NOMO-1 treated with DMSO at 0.1 percent for 48 hours (cell line): ENCODE data around the gene FERMT3.

Experiments
- DNase-seq: peaks from one replicate; lab custom pipeline; 2025; ENCODE audit not compliant: unreplicated experiment; lab: John Stamatoyannopoulos, UW

FERMT3 gene

DNA sequence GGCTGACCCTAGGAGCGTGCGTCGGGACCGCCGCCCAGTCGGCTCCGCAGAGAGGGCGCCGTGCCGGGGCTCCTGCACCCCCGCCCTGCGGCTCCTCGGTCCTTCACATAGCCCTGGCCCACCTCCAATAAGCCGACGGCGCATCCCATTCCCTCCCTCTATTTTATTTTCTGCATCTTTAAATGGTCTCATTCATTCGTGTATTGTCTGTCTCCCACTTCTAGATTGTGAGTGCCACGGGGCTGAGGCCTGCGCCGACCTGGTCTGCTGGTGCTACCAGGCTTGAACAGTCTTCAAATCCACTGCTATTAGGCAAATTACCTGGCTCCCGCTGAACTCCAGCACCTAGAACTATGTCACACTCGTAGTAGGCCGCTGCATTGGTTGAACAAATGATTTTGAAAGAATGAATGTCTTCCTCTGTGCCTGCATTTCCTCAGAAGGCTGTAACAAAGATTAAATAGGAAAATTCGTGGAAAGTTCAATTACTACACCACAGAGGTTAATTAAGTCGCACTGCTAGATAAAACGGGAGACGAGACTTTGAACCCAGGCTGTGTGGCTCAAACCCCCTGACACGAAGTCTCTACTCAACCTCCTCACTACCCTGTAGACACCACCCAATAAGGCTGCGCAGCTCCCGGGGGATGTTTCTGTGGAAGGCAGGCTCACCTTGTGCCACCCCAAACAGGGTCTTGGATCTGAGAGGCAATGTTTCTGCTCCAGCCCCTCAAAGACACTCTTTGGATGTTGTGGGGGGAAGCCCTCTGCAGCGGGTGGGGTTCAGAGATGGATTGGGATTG is 41.4 kb downstream of the FERMT3 start:
- DNase-seq = no peak

DNA sequence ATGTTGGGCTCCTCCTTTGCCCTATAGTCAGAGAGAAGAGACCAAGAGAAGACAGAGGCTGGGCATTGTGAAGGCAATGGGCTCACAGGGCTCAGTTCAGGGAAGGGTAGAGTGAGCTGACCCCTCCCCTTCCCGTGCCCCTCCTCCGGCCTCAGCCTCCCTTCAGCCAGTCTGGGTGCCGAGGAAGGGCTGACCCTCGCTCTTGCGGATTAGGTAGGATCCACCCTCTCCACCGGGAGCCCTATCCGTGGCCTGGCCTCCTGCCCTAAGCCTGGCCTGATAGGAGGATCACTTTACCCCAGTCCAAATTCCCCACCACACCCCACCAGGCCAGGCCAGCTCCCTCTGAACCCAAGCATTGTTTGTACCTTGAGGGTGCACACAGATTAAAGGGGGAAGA is 42.1 kb downstream of the FERMT3 start:
- DNase-seq = no peak

DNA sequence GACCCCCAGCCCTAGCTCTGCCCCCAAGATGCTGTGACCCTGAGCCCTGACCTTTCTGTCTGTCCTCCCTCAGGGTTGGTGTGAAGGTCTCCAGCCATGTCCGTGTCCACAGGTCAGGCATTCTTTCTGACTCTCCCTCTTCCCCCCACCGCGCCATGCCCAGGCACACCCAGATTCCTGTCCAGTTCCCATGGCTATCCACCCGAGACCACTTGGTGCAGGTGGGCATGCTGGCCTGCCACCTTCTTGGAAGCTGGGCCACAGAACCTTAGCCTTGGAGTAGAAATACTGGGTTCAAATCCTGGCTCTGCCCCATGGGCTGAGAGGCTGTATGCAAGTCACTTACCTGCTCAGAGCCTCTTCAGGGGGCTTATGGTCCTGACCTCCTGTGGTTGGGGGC is 42.5 kb downstream of the FERMT3 start:
- DNase-seq = no peak

DNA sequence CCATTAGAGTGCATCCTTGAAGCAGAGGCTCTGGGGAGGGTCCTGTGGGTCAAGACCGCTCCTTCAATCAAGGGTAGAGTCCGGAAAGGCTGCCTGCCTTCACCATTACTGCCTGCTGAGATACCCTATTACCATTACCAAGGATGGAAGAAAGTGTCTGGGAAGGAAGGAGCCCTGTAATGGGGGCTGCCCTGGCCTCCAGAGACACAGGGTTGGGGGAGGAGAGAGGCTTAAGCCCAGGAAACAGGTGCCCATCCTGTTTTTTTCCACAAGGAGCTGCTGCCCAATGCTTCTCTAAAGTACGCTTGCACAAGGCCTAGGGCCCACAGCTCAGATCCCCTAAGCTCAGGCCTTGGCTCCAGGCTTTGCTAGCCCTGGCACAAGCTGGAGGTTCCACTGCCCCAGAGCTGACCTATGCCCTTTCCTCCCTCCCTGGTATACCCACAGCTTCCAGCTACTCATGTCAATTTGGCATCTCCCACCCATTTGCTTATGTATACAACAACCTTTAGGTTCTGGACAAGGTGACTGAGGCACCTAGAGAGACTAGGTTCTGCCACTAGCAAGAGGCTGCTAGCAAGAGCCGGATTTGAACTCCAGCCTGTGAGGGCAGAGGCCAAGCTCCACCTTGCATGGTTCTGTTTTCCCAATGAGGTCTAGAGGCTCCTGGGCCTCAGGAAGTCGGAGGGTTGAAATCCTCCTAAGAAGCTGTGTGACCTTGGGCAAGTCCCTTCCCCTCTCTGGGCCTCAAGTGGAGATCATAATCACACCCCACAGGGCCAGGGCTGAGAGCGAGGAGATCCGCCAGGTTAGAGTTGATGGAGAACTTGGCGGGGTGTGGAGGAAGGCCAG is 43.3 kb downstream of the FERMT3 start:
- no peak for DNase-seq

DNA sequence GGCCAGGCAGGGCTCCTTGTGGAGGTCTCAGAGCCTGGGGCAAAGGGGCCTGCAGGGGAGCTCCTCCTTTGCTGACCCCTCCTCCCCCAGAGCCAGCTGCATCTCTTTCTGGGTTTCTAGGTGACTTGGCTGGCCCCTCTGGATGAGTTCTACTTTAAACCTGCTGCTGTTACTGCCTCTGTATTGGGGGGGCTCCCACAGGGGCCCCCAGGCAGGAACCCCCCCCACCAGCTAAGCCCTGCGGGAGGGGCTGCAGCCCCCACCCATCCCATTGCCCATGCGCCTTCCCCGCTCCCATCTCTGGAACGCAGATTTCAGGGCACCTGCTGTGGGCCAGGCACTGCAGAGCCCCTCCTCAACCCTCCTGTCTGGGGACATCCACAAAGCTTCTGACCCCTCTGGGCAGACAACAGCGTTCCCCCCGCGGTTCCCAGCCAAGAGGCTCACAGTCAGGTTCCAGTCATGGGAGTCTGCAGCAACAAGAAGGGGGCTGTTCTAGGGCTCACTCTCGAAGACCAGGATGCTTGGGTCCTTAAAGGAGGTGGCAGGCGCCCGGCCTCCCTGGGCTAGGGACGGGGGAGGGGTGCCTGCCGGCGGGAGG is 44.0 kb downstream of the FERMT3 start:
- DNase-seq = no peak

DNA sequence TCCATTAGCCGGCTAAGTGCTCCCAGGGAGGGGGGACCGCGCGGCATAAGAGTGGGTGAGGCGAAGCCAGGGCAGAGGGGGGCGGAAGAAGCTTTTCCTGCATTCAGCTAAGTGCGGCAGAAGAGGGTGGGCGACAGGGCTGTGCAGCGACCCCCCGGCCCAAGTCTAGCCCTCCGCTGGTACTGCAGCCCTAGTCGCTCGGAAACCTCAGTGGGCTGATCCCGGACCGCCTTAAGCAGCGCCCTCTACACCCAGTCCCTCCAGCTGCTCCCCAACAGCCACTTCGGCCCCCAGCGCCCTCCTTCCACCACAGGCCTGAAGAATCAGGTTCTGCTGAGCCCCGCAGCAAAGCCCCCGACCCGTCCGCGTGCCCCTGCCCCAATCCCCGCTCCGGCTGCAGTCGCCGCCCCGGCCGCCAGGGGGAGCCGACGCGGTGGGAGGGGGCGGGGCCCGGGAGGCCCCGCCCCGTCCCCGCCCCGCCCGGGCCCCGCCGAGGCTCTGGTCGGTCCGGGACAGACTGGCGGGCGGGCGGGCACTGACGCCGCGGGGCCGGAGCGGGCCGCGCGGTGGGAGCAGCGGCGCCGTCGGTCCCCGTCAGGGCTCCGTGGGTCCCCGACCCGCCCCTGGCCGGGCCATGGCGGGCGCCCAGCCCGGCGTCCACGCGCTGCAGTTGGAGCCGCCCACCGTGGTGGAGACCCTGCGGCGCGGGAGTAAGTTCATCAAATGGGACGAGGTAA is 44.7 kb downstream of the FERMT3 start, which contains the start of gene PLCB3:
Gene PLCB3, plus strand, starts transcription at position 515 of the 737 bp plus-strand sequence. Its CDS starts 120 bp downstream, at position 635.
- peak; percentile 18 for DNase-seq

DNA sequence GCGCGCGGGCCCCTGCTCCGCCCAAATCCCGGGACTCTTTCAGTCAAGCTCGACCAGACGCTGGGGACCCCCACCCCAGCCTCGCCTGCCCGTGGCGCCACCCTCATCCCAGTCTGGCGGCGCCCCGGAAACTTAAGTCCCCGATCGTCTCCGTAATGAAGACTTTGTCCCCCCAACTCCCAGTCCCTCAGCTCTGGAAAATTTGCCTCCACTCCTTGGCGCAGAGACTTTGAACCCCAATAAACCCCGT is 45.2 kb downstream of the FERMT3 start:
- DNase-seq = no peak

DNA sequence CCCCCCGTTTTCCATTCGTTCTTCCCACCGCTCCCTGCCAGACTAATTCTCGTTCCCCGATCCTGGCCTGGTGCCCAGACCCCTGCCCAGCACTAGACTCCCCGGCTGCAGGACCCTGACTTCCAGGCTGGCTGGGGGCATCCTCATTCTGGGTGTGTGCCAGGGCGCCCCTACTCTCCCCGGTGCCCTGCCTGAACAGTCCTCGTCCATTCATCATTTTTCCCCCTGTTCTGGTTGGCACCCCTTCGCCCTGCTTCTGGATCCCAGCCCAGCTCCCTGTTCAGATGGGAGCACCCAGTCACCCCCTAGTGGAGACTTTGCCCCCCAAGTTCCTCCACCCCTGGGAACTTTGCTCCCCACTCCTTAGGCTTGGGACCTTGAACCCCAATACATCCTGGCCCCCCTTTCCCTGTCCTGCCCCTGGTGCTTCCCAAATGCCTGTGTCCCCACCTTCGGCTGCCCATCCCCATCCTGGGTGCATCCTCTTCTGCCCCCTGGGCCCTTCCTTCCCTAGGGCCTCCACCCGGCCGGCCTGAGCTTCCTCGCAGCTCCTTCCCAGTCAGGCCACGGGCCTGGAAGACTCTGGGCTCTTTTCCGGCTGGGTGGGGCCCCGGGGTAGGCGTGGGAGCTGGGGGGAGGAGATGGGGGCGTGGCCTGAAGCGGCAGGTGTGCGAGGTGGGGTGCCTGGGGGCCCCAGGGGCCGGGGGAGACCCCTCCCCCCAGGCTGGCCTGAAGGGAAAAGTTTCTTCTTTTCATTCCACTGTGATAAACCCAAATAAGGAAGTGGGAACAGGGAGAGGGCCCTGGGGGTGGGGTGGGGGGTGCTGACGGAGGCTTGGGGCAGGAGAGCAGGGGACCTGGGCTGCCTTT is 45.7 kb downstream of the FERMT3 start:
- DNase-seq = no peak

DNA sequence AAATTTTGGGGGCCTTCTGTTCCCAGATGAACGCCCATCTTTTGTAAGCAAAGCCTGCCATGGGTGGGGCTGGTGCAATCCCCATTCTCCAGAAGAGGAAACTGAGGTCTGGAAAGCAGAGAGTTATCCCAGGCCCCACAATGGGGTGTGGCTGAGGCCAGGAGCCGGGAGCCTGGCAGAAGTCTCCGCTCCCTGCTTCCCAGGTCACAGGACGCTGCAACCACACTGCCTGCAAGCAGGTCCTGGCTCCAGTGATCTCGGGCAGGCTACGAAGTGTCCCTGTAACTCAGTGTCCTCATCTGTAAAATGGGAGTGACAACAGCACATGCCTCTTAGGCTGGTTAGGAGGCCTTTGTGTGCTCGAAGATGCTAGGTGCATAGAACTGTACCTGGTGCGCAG is 46.5 kb downstream of the FERMT3 start:
- no peak for DNase-seq

DNA sequence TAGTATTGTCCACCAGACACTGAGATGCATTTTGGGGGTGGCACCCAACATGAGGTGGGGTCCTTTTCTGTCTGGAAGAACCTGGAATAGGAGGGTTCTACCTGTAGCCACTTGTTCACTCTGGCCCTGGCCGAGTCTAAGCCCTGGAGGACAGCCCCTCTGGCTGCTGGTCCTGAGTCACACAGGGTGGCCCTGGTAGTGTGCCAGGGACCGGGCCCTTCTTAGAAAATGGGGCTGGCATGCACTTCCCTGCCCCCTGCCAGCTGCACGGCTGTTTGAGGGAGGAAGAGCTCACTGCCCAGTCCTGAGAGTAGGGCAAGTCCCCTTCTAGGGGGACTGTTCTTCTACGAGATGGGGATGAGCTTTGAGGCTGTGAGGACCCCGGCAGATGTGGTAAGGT is 47.0 kb downstream of the FERMT3 start:
- DNase-seq = no peak

DNA sequence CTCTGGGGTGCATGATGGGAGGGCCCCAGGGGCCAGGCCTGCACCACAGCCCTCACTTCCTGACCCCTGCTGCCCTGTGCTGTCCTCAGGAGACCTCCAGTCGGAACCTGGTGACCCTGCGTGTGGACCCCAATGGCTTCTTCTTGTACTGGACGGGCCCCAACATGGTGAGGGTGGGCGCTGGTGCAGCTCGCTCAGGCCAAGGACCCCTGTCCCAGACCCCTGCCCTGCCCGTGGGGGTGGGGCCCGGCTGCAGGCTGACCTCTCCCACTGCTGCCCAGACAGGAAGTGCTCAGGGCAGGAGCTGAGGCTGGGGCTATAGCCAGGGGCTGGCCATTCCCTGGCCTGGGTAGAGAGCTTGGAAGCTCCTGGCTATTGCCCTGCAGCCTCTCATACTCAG is 47.8 kb downstream of the FERMT3 start:
- DNase-seq = no peak

DNA sequence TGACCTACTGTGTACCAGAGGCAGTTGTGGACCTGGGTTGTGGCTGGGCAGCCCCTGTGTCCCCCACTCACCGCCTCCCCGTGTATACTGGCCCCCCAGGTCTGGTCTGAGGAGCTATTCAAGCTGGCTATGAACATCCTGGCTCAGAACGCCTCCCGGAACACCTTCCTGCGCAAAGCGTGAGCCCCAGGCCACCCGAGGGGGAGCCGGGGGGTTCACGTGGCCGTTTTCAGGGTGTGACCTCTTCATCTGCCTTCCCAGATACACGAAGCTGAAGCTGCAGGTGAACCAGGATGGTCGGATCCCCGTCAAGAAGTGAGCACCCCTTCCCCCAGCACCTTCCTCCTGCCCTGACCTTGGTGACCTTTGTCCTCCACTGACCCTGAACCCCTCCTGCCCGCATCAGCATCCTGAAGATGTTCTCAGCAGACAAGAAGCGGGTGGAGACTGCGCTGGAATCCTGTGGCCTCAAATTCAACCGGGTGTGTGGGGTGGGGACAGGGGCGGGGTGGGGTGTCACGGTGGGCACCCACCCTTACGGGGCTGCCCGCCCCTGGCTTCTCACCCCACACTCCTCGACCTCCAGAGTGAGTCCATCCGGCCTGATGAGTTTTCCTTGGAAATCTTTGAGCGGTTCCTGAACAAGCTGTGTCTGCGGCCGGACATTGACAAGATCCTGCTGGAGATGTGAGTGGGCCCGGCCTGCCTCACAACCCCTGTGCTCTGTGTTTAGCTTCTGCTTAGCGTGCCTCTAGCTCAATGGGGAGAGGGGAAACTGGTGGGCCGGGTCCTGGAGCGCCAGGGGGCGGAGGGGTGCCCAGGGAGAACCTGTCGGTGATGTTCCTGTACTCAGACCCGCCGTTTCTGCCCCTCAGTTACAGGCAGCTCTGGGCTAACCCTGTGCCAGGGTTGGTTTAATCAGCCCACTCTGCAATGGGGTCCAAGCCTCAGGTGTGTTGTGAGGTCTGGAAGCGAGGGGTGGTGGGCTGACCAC is 48.9 kb downstream of the FERMT3 start:
- DNase-seq = no peak

DNA sequence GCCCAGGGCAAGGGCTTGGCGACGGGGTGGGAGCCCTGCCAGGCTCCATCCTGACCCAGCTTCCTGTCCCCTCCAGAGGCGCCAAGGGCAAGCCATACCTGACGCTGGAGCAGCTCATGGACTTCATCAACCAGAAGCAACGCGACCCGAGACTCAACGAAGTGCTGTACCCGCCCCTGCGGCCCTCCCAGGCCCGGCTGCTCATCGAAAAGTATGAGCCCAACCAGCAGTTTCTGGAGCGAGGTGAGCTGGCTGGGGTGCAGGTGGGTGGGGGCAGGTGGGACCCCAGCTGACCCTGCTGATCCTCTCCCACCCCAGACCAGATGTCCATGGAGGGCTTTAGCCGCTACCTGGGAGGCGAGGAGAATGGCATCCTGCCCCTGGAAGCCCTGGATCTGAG is 49.8 kb downstream of the FERMT3 start:
- no peak for DNase-seq

DNA sequence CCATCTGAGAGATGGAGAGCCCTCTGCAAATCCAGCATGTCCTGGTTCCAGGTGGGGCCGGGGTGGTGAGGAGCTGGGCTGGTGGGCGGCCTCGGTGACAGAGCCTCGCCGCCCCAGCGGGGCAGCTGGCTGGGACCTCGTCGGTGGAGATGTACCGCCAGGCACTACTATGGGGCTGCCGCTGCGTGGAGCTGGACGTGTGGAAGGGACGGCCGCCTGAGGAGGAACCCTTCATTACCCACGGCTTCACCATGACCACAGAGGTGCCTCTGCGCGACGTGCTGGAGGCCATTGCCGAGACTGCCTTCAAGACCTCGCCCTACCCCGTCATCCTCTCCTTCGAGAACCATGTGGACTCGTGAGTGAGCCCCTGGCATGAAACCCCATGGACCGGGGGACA is 51.8 kb downstream of the FERMT3 start:
- no peak for DNase-seq

DNA sequence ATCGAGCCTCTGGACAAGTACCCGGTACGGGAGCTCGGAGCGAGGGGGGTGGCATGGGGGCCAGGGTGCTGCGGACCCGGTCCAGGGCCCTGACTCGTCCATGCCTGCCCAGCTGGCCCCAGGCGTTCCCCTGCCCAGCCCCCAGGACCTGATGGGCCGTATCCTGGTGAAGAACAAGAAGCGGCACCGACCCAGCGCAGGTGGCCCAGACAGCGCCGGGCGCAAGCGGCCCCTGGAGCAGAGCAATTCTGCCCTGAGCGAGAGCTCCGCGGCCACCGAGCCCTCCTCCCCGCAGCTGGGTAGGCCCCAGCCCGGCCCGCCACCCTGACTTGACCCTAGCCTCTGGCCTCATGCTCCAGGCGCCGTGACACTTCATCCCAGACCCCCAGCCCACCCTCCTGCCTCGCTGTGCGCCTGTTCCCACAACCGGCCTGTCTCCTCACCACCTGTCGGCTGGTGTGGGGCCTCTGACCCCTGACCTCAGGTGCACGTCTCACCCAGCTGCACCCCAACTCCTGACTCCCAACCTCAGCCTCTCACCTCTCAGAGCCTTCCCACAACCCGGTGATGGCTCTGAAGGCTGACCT is 52.5 kb downstream of the FERMT3 start:
- no peak for DNase-seq

DNA sequence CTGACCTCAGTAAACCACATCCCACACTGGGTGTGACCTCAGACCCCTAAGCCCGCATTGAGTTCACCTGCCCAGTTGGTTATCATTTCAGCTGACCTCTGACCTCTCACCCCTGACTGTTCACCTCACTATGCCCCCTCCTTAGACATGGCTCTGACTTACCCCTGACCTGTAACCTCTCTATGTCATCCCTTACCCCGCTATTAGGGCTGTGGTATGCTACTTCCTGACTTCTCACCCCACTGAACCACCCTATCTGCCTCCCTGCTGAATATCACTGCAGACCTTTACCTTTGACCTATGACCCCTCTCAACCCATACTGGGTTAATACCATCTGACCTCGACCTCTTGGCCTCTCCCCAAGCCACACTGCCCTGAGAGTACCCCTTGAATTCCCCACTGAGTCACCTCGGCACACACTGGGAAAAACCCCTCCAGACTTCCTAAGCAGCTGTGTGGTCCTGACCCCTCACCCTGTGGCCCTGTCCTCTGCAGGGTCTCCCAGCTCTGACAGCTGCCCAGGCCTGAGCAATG is 53.1 kb downstream of the FERMT3 start:
- no peak for DNase-seq

DNA sequence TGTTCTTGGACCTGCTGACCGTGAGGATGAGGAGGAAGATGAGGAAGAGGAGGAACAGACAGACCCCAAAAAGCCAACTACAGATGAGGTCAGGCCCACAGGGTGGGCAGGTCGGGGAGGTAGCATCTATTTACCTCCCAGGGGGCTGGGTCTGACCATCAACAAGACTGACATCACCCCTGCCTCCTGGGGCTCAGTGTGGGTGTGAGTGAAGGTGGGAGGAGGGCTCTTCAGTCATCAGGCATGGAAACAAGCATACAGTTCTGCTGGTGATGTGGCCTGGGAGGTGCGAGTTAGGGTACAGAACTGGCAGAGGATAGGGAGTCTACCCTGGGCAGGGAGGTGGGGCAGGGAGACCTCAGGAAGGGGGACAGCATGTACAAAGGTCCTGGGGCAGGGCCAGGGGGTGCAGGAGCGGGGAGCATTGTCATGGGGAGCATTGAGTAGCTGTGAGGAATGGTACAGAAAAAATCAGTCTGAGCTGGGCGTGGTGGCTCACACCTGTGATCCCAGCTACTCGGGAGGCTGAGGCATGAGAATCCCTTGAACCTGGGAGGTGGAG is 53.7 kb downstream of the FERMT3 start:
- DNase-seq = no peak

DNA sequence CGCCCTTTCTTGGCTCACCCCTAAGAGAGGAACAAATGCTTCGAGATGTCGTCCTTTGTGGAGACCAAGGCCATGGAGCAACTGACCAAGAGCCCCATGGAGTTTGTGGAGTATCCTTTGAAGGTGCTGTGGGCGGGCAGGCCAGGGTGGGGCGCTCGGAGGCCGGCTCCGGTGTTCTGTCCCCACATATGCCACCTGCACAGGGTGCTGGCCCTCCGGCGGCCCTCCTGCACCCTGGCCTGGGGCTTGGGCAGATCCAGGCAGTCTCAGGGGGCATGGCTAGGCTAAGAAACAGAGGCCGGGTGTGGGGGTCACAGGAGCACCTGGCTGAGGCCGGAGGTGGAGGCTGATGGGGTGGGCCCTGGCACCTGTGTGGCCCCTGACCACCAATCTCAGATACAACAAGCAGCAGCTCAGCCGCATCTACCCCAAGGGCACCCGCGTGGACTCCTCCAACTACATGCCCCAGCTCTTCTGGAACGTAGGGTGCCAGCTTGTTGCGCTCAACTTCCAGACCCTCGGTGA is 55.1 kb downstream of the FERMT3 start:
- DNase-seq = no peak
